HUES64 (cell line): Measurements from ENCODE around the gene CDH11.

Experiments used
- H3K27ac ChIP-seq: 2 replicates; pipeline ENCODE4 v1.7.0; 2013; ENCODE audit warnings: low read depth, low read length, inconsistent platforms
- H3K27me3 ChIP-seq: 2 replicates; pipeline ENCODE4 v1.6.1; 2013; ENCODE audit warnings: mild to moderate bottlenecking, low read length; ENCODE audit not compliant: insufficient read depth
- H3K36me3 ChIP-seq: 2 replicates; pipeline ENCODE4 v1.6.1; 2013; ENCODE audit warnings: mild to moderate bottlenecking, low read length; ENCODE audit not compliant: insufficient read depth
- H3K4me1 ChIP-seq: 2 replicates; pipeline ENCODE4 v1.6.1; 2013; ENCODE audit warnings: mild to moderate bottlenecking, low read length, moderate library complexity; ENCODE audit not compliant: insufficient read depth
- H3K4me3 ChIP-seq: 2 replicates; pipeline ENCODE4 v1.5.1; 2013; ENCODE audit warnings: mild to moderate bottlenecking, low read length, moderate library complexity
- H3K9ac ChIP-seq: 2 replicates; pipeline ENCODE4 v1.6.1; 2013; ENCODE audit warnings: mild to moderate bottlenecking, low read depth, low read length
- H3K9me3 ChIP-seq: 2 replicates; pipeline ENCODE4 v1.6.1; 2013; ENCODE audit warnings: low read depth, low read length; ENCODE audit not compliant: insufficient read depth
- WGBS: fragments of 150-250, 120-280 bp; methylation state at CpG from one replicate; pipeline ENCODE4 v1.1.7; 2013; ENCODE audit warnings: missing lambda C conversion rate; 5-methylcytosine and 5-hydroxymethylcytosine counted together

CDH11 gene

DNA sequence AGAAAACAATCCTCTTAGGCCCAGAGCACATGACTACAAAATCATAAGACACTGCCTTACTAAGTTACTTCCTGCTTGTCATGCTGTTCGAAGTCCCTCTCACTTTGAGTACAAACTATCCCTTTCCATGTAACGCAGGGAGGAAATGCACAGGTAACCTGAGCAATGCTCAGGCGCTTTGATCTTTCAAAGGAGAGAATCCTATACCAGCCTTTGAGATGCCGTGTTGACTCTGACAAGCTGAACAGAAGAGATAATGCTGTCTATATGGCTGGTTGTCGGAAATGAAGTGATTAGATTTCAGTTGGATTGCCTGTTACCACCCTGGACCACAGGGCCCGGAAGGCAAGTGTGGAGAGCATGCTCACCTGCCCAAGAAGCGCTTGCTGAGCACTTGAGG, 75.9 kb downstream of the CDH11 start:
- H3K27me3 ChIP-seq: no peaks in the 10 kb centered on the region
- H3K9me3 ChIP-seq: no peaks in the 10 kb centered on the region
- no peaks in the 10 kb centered on the region for H3K4me1 ChIP-seq
- WGBS: 94% methylated on average over 7 of the region's 7 CpGs
- no peak overlapping the region for H3K9ac ChIP-seq
- H3K4me3 ChIP-seq: no peak overlapping the region
- no peak overlapping the region for H3K27ac ChIP-seq
- H3K36me3 ChIP-seq: no peaks in the 10 kb centered on the region; the same call in 1 of the 2 replicates

DNA sequence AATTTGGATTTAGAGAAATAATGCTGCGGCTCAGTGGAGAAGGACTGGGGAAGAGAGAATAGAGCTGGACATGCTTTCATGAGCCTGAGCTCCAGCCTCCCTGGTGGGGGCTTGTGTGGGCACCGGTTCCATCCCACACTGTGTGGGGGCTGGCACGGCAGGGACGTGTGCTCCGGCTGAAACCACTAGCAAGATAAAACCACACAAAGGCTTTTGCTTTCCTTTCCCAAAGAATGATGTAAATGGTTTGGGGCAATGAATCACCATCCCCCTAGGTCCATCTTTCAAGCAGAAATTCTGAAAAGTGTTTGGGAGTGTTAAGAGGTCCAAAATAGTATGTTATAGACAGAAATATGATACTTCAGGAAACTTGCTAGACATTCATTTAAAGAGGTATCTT, 77.0 kb downstream of the CDH11 start:
- H3K4me1 ChIP-seq: no peaks in the 10 kb centered on the region
- H3K9ac ChIP-seq: no peak overlapping the region
- no peak overlapping the region for H3K4me3 ChIP-seq
- no peak overlapping the region for H3K27ac ChIP-seq
- H3K27me3 ChIP-seq: no peaks in the 10 kb centered on the region
- H3K36me3 ChIP-seq: no peaks in the 10 kb centered on the region; the same call in 1 of the 2 replicates
- WGBS: 90% methylated on average over 3 of the region's 5 CpGs
- no peaks in the 10 kb centered on the region for H3K9me3 ChIP-seq

DNA sequence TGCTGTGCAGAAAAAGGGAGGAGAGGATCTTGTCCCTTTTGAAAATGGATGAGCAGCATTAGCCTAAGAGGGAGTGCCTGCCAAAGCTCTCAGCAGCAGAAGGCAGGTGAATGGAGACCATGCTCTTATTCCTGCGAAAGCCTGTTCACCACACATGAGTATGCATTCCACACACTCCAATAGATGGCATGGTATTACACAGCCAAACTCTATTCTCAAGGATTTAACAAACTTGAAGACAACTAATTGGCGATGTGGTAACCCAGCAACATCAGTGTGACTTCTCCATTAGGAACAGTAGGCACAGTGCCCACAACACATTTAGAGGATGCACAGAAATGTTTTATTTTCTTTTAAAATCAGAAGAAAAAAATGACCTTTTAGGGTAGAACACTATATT, 77.8 kb downstream of the CDH11 start:
- no peak overlapping the region for H3K27ac ChIP-seq
- no peaks in the 10 kb centered on the region for H3K4me1 ChIP-seq
- no peaks in the 10 kb centered on the region; the same call in 1 of the 2 replicates for H3K36me3 ChIP-seq
- no peak overlapping the region for H3K9ac ChIP-seq
- 92% methylated on average over 2 of the region's 2 CpGs for WGBS
- H3K9me3 ChIP-seq: no peaks in the 10 kb centered on the region
- H3K27me3 ChIP-seq: no peaks in the 10 kb centered on the region
- H3K4me3 ChIP-seq: no peak overlapping the region

DNA sequence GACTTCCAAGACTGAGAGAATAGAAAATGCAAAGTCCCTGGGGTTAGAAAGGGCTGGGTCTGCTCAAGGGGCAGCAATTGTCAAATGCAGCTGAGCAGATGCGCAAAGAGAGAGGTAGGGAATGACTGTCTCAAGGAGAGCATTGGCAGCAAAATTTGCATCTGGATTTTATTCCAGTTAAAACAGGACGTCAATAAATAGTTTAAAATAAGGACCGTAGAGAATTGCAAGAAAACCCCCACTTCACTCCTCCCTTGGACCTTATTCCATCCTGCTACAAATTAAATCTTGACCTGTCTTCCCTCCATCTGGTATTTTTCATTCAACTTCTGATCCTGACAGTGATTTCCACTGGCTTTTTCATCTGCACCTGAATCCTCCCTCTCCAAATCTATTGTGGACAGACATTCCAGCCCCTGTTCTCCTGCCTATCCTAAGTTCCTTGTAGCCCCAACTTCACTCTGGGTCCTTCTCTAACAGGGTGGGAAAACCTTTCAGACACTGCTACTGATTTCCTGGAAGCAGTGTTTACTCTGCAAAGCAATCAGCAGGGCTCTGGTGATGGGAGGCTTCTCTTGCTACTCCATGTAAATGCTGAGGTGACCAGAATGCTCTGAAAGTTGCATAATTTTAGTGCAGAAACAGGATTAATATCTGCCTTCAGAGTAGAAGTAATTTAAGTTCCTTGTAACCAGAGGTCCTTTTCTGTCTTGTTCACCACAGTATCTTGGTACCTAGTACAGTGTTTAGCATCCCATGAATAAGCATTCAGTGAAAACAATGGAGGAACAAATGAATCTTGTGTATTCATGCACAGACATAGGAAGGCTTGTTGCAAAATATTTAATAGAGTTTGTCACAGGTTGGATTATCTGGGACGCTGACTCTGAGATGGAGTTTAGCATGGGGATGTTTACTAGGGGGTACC, 79.2 kb downstream of the CDH11 start:
- WGBS: 92% methylated on average over 4 of the region's 4 CpGs
- no peaks in the 10 kb centered on the region for H3K9me3 ChIP-seq
- no peaks in the 10 kb centered on the region for H3K27me3 ChIP-seq
- H3K4me3 ChIP-seq: no peak overlapping the region
- no peaks in the 10 kb centered on the region; the same call in 1 of the 2 replicates for H3K36me3 ChIP-seq
- H3K9ac ChIP-seq: no peak overlapping the region
- no peak overlapping the region for H3K27ac ChIP-seq
- peaks cover 9% of the 10 kb centered on the region; the same call in 1 of the 2 replicates for H3K4me1 ChIP-seq

DNA sequence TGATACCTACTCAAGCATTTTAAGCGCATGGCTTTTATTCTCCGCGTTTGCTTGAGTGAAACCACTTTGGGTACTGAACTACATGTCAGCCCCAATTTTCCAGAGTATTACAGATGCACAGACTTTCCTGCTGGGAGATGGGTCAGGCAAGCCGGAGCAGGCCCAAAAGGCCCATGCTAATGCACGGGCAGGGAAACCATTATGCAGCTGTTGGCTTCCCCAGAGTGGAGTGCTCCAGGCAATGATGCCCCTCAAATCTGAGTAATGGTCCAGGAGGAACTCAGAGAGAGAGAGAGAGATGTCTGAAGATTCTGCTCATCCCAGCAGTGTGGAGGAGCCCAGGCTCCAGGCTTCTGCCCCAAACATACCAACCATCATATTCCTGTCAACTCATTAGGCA, 80.2 kb downstream of the CDH11 start:
- H3K36me3 ChIP-seq: no peaks in the 10 kb centered on the region; the same call in 1 of the 2 replicates
- H3K27ac ChIP-seq: no peak overlapping the region
- H3K27me3 ChIP-seq: peaks cover 2% of the 10 kb centered on the region; the same call in 1 of the 2 replicates
- WGBS: 95% methylated on average over 5 of the region's 5 CpGs
- H3K4me1 ChIP-seq: peaks cover 15% of the 10 kb centered on the region; the same call in 1 of the 2 replicates
- no peak overlapping the region for H3K4me3 ChIP-seq
- H3K9ac ChIP-seq: no peak overlapping the region
- H3K9me3 ChIP-seq: no peaks in the 10 kb centered on the region

DNA sequence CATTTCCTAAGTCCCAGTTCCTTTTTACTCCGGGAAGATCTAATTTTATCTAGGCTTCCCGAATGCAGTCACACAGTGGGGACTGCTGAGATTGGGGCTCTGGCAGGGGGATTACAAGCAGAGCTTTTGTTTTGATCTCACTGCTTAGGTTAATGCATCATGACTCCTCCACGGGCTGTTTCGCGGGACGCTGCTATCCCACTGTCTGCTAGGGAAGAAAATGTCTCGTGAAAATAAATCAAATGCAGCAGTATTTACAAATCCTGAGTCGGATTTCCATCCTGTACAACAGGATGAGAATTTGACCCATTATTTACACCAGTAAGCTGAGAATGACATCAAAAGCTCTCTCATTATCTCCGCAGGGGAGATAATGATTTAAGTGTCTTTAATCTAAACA, 83.8 kb downstream of the CDH11 start:
- Histone ChIP-seq H3K9ac (no peak overlapping the region), H3K36me3 (no peaks in the 10 kb centered on the region; the same call in 1 of the 2 replicates)
- WGBS: 48% methylated on average over 8 of the region's 9 CpGs

DNA sequence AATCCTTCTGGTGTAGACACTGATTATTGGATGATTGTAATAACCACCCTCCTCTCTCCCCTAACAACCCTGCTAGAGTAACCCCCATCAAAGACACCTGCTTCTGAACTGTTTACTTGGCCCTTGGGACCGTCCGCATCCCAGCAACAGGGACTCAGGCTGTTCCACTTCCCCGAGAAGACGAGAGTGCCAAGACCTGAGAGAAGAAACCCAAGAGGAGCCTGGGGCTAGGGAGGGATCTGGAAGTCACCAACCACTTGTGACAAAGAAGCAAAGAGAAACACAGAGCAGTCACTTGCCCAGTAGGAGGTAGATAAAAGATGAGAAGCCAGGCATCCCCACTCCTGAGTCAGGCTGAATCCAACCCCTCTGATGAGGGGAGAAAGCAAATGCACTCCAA, 84.3 kb downstream of the CDH11 start:
- H3K4me3 ChIP-seq: no peak overlapping the region
- 87% methylated on average over 4 of the region's 4 CpGs for WGBS

More for the DNA sequence above, 83.8 kb downstream of the CDH11 start:
- H3K27me3 ChIP-seq: peaks cover 4% of the 10 kb centered on the region; the same call in 1 of the 2 replicates
- H3K27ac ChIP-seq: no peak overlapping the region
- no peak overlapping the region for H3K4me3 ChIP-seq
- H3K9me3 ChIP-seq: no peaks in the 10 kb centered on the region
- H3K4me1 ChIP-seq: peaks cover 22% of the 10 kb centered on the region

DNA sequence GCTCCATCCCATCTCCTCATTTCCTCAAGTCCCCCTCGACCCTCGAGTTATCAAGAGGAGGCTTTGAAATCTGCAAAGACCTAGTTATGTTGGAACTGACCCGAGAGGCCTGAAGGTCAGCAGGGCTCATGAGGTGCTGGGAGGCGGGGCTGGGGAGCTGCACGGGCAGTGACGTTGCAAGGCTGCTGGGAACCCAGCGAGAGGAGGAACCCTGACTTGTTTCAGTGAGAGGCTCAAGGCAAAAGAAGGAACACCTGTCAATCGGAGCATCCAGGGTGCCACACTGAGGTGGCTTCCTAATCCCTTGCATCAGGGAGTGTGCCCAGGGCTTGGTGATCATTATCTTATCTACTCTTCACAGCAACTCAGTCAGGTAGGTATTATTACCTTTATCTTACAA, 86.9 kb downstream of the CDH11 start:
- 83% methylated on average over 8 of the region's 8 CpGs for WGBS
- Histone ChIP-seq H3K9me3 (no peaks in the 10 kb centered on the region), H3K4me3 (no peak overlapping the region), H3K27ac (no peak overlapping the region), H3K4me1 (peaks cover 22% of the 10 kb centered on the region), H3K27me3 (peaks cover 4% of the 10 kb centered on the region; the same call in 1 of the 2 replicates), H3K36me3 (no peaks in the 10 kb centered on the region), H3K9ac (no peak overlapping the region)

More for the DNA sequence above, 84.3 kb downstream of the CDH11 start:
- no peaks in the 10 kb centered on the region; the same call in 1 of the 2 replicates for H3K36me3 ChIP-seq
- no peak overlapping the region for H3K9ac ChIP-seq
- H3K27me3 ChIP-seq: peaks cover 4% of the 10 kb centered on the region; the same call in 1 of the 2 replicates
- no peaks in the 10 kb centered on the region for H3K9me3 ChIP-seq
- no peak overlapping the region for H3K27ac ChIP-seq
- peaks cover 22% of the 10 kb centered on the region for H3K4me1 ChIP-seq

DNA sequence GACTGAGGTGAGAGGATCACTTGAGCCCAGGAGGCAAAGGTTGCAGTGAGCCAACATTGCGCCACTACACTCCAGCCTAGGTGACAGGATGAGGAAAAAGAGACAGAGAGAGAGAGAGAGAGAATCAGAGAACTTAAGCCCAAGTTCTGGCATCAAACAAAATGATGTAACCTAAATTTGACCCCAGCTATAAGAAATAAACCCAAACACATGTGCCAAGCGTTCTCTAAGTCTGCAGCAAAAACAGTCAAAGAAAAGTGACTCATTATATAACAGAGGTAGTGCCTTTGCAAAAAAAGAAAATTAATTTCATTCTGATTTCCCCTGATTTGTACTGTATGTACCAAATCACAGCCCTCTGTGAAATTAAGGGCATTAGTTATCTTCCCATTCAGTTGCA, 89.5 kb downstream of the CDH11 start:
- H3K9me3 ChIP-seq: no peaks in the 10 kb centered on the region
- no peak overlapping the region for H3K27ac ChIP-seq
- H3K4me3 ChIP-seq: no peak overlapping the region
- H3K36me3 ChIP-seq: no peaks in the 10 kb centered on the region
- WGBS: 87% methylated on average over 2 of the region's 2 CpGs
- H3K9ac ChIP-seq: no peak overlapping the region
- H3K27me3 ChIP-seq: peaks cover 4% of the 10 kb centered on the region; the same call in 1 of the 2 replicates
- H3K4me1 ChIP-seq: peaks cover 10% of the 10 kb centered on the region

DNA sequence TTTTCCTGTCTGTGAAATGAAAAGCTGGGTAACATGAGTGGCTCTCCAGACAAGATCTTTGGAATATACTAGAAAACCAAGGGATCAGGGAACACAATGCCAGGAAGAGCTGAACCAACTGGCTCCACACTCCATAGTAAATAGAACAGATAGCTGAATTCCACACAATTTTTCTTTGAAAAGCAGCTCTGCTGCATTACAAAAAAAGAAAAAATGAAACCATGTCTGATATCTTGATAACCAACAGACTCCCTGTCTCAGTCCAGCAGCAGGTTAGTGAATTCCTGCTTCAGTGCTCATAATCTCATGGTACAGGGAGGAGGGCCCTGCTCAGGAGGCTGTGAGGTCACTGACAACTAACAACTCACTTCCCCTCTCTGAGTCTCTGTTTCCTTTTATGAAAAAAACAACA, 97.1 kb downstream of the CDH11 start:
- no peak overlapping the region for H3K27ac ChIP-seq

DNA sequence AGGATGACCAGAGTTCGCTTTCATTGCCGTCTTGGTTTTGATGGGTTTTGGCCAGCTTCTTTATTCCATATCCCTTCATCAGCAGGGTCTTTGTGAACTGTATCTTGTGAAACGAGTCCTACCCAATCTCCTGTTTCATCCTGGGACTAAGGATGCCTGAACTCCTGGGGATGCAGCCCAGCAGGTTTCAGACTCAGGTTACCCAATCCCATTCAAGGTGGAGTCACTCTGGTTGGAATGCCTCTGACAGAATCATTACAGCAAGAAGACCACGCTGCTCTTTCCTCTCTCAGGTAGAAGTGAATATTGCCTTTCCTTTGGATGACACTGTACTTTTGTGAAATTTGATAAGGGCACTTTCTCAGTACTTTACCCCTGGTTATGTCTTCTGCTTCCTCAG, 98.1 kb downstream of the CDH11 start:
- Histone ChIP-seq H3K4me3 (no peak overlapping the region), H3K36me3 (no peaks in the 10 kb centered on the region), H3K9ac (no peak overlapping the region), H3K27ac (no peak overlapping the region), H3K4me1 (no peaks in the 10 kb centered on the region), H3K27me3 (no peaks in the 10 kb centered on the region), H3K9me3 (peaks cover 1% of the 10 kb centered on the region; the same call in 1 of the 2 replicates)
- WGBS: 93% methylated on average over 4 of the region's 4 CpGs

More for the DNA sequence above, 97.1 kb downstream of the CDH11 start:
- H3K4me3 ChIP-seq: no peak overlapping the region
- no peak overlapping the region for H3K9ac ChIP-seq
- no peaks in the 10 kb centered on the region for H3K4me1 ChIP-seq
- H3K27me3 ChIP-seq: no peaks in the 10 kb centered on the region
- no peaks in the 10 kb centered on the region for H3K9me3 ChIP-seq
- no peaks in the 10 kb centered on the region for H3K36me3 ChIP-seq
